Suppressor macrophage treated with lipopolysaccharide for 1 hour (primary cell): ENCODE results near the gene ATF7IP2.
"Not testable (repeated sequence)": the region's sequence is repeated elsewhere in the genome, so short reads cannot be mapped to it uniquely, and the experiment has no call there.

Experiments used
- DNase-seq, 3 donors: peaks; one replicate each; pipeline ENCODE4 v3.0.0-alpha.2; 2020 to 2022

ATF7IP2 gene

GRCh38 chr16:10385725-10386516, at the start of gene ATF7IP2:
ATF7IP2 (plus strand) TSS chr16:10386061; CDS start chr16:10430621, 44,560 bp downstream.
- peak; percentile 91 to 95 (median 93) for DNase-seq

- no peak for DNase-seq
These were observed 47.4 kb upstream of the ATF7IP2 start for GRCh38 chr16:10338426-10338825.

DNA sequence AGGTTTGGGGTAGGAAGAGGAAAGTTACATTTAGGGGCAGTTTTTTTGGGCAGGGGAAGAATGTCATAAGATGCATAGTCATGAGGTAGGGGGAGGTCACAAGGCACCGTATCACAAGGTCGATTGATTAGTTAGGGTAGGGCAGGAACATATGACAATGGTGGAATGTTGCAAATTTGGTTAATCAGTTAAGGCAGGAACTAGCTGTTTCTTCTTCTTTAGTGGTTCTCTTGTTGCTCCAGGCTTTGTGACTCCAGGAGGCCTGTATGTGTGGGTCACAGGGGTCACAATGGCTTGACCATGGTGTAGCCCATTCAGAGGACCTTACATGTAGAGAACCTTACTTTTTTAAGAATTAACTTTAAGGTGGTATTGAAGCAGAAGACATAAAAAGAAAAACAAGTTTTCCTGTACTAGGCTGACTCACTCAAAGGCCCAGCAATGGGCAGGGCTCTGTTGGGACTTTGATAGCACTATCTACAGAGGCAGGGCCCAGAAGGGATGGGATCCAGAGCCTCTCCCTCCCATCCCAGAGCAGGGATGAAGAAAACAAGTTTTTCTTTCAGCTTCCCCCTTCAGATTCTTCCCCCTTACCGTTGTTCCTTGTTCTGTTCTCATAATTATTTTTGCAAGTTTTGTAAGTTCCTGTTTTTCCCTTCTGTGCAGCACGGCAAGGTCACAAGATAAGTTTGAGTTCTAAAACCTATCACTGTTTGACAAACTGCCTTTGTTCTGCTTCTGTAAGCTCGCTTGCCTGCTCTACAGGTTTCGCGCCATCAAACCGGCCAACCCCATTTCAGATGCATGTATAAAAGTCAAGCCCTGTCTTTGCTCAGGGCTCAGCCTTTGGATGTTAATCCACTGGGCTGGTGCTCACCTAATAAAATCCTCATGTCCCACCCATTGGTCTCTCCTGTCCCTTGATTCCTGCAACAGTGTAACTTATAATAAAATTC, 45.8 kb upstream of the ATF7IP2 start:
- DNase-seq = peak; percentile 31 to 52 (median 43)

DNA sequence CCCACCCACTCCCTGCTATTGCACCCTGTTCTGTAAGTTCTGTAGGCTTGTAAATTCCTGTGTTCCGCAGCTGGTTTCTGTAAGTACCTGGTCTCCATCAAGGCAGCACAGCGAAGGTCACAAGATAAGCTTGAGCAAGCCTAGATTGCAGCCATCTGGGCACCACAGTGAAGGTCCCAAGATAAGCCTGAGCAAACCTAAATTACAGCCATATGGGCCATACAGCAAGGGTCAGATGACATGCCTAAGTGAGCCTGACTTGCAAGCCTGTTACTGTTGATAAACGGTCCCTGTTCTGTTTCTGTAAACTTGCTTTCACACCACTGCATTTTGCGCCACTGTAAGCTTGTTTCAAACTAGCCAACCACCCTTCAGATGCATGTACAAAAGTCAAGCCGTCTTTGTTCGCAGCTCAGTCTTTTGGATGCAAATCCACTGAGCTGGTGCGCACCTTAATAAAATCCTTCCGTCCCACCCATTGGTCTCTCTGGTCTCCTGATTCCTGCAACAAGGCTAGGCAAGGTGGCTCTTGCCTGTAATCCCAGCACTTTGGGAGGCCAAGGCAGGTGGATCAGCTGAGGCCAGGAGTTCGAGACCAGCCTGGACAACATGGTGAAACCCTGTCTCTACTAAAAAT, 42.6 kb upstream of the ATF7IP2 start:
- DNase-seq = no peak

GRCh38 chr16:10344699-10345098, 41.2 kb upstream of the ATF7IP2 start:
- not testable (repeated sequence) for DNase-seq

- no peak for DNase-seq
These were observed 40.2 kb upstream of the ATF7IP2 start for GRCh38 chr16:10345629-10346028.

DNA sequence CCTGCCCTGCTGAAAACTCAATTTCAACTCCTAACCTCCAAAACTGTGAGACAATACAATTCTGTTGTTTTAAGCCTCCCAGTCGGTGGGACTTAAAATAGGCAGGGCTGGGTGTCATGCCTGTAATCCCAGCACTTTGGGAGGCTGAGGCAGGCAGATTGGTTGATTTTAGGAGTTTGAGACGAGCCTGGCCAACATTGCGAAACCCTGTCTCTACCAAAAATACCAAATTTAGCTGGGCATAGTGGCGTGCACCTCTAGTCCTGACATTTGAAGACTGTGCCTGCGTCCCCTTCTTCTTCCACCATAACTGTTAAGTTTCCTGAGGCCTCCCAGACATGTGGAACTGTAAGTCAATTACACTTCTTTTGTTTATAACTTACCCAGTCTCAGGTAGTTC, 36.0 kb upstream of the ATF7IP2 start:
- no peak for DNase-seq

- no peak for DNase-seq
These were observed 33.6 kb upstream of the ATF7IP2 start for GRCh38 chr16:10352262-10352661.

- no peak for DNase-seq
These were observed 30.3 kb upstream of the ATF7IP2 start for GRCh38 chr16:10355589-10355988.

DNA sequence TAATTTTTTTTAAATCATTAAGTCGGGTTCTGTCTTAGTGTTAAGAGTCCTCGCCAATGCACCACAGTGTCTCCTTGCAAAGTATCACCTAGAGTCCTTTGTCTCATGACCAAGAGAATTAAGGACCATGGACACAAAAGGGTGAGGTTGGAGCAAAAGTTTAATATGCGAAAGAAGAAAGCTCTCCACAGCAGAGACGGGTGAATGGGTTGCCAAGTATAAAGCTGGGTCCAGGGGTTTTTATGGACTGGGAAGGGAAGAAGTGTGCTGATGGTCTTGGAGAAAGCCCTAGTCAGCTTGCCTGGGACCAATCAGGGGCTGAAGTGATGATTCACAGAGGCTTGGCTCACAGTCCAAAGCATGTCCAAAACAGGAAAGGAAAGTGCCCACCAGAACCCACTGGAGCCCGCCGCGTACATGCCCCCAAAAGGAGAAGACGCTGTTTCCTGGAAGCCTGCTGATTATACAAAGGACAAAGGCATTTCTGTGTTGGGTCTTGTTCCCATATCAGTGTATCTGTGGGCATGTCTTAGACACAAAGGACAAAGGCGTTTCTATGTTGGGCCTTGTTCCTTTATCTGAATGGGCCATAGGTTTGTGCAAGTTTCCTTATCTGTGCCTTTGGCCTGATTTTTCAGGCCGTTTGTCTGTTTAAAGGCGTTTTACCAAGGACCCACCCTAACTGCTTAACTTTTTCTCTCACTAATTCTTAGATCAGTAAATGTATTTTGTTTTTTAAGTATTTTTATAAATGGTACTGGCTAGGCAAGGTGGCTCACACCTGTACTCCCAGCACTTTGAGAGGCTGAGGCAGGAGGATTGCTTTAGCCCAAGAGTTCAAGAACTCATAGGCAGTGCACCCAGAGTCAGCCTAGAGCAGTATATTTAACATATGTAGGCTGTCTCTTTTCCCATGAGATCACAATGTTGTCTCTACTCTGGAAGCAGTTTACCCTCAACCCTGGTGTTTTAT, 28.7 kb upstream of the ATF7IP2 start:
- DNase-seq = no peak

DNA sequence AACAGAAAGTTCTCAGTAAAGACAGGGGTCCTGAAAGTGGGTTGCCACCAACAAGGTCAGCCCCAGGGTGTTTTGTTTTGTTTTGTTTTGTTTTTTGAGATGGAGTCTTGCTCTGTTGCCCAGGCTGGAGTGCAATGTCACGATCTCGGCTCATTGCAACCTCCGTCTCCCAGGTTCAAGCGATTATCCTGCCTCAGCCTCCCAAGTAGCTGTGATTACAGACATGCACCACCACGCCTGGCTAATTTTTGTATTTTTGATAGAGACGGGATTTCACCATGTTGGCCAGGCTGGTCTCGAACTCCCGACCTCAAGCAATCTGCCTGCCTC, 24.1 kb upstream of the ATF7IP2 start:
- not testable (repeated sequence) for DNase-seq

- DNase-seq = no peak
These were observed 23.6 kb upstream of the ATF7IP2 start for GRCh38 chr16:10362077-10362863.

DNA sequence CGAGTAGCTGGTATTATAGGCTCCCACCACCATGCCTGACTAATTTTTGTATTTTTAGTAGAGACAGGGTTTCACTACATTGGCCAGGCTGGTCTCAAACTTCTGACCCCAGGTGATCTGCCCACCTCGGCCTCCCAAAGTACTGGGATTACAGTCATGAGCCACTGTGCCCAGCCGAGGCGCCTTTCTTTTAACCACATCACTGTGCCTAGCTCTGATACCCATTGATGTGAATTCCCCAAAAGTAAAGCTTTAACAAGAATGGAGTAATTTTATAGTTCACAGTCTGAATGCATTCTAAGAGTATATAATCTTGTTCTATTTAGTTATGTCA, 23.0 kb upstream of the ATF7IP2 start:
- not testable (repeated sequence) for DNase-seq

- not testable (repeated sequence) for DNase-seq
These were observed 19.2 kb upstream of the ATF7IP2 start for GRCh38 chr16:10366619-10367018.

- DNase-seq = no peak
These were observed 18.2 kb upstream of the ATF7IP2 start for GRCh38 chr16:10367616-10368188.

- DNase-seq = no peak
These were observed 16.8 kb upstream of the ATF7IP2 start for GRCh38 chr16:10368969-10369551.

- no peak for DNase-seq
These were observed 15.7 kb upstream of the ATF7IP2 start for GRCh38 chr16:10370096-10370726.

- DNase-seq = no peak
These were observed 14.3 kb upstream of the ATF7IP2 start for GRCh38 chr16:10371592-10371991.

DNA sequence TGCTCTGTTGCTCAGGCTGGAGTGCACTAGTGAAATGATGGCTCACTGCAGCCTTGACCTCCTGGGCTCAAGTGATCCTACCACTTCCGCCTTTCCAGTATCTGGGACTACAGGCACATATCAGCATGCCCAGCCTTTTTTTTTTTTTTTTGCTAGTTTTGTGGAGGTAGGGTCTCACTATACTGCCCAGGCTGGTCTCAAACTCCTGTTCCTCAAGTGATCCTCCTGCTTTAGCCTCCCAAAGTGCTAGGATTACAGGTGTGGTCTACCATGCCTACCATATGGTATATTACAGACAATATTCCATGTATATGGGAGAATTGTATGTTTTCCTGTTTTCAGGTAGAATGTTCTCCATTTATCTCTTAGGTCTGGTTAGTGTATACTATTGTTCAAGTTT, 12.3 kb upstream of the ATF7IP2 start:
- DNase-seq = no peak

GRCh38 chr16:10376229-10376628, 9.6 kb upstream of the ATF7IP2 start:
- no peak for DNase-seq
